NCI-H2081 treated with DMSO at 0.1 percent for 48 hours (cell line): ENCODE results near the gene SULT1C4.
"Not testable (repeated sequence)": the region's sequence is repeated elsewhere in the genome, so short reads cannot be mapped to it uniquely, and the experiment has no call there.

Experiments
- DNase-seq: peaks from one replicate; lab custom pipeline; 2025; lab: John Stamatoyannopoulos, UW

The SULT1C4 gene

DNA sequence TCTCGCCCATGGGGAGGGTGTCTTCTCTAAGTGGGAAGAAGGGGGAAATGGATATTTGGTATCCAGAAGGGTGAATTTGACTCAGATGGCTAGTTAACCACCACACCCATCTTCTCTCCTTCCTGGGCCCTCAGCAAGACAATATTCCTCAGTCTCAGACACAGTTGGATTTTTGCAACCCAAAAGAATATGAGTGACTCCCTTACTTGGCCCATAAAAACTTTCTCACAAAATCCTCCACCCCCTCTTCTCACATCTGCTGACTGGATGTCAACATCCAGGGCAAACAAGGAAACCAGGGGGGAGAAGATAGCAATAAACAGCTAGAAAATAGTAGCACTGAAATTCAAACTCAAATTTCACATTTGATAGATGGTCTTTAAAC is 35.9 kb downstream of the SULT1C4 start:
- DNase-seq, result no peak

DNA sequence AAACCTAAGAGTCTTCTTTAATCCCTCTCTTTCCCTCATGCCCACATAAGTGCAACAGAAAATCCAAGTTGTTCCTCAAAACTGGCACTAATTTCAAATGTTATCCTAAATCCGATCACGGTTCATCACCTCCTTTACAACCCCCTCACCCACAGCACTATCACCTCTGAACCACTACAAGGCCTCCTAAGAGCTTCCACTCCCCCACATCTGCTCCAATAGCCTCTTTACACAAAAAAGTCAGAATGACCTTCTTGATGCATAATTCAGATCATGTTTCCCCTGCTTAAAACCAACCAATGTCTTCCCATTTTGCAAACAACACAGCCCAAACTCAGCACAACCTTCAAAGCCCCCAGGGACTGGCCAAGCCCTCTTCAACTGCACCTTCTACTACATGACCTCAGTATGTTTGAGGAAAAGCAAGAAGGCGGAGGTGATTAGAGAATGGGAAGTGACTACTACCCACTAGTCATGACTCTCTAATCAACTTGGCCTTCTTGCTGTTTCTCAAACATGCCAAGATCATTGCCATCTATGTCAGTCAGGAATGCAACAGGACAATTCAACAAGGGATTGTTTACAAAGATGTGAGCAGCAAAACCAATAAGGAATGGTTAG is 36.6 kb downstream of the SULT1C4 start:
- no peak for DNase-seq

DNA sequence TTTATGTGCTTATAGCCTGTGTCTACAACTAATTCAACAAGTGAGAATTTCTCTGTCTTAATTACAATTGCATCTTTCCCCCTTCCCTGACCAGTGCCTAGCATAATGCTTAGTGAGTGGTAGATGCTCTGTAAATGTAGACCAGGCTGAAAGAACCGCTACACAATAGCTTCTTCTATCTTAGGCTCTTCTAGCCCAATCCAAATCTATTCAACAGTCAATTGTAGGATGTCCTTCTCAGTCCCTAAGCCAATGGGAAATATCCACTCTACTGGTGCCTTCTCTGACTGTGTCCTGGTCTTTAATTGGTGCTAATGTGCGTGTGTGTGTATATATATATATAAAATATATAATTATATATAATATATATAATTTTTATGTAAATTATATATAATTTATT is 37.2 kb downstream of the SULT1C4 start:
- no peak for DNase-seq

DNA sequence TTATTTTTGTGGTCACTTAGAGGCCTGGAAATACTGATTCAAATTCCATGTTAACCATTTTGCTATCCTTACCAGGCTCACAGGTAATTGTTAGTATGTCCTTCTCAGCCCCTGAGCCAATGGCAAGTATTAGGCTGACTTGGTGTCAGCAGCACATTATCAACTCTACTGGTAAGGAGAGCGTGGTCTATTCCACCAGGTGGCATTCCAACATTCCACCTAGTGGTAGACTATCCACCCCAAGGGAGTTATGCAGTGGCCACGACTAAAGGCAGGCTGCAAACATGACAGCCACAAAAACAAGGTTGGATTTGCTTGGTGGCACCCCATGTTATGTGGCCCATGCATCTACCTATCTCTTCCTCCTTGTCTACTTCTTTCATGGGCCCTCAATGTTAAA is 39.5 kb downstream of the SULT1C4 start:
- no peak for DNase-seq

DNA sequence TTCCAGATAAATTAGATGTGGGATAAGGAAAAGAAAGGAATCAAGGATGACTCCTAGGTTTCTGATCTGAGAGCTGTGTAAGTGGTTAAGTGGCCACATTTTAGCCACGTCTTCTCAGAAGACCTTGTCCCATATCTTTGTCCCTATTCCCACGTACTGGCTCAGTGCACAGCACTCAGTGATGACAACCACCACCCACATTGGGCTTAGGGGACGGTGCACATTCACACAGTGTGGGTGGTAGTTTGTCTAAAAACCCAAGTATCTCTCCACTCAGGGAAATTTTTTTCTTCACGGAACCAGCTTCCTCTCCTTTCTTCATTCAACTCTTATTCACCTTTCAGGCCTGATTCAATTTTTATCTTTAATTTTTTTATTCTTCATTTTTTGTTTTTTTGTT is 40.7 kb downstream of the SULT1C4 start:
- no peak for DNase-seq

DNA sequence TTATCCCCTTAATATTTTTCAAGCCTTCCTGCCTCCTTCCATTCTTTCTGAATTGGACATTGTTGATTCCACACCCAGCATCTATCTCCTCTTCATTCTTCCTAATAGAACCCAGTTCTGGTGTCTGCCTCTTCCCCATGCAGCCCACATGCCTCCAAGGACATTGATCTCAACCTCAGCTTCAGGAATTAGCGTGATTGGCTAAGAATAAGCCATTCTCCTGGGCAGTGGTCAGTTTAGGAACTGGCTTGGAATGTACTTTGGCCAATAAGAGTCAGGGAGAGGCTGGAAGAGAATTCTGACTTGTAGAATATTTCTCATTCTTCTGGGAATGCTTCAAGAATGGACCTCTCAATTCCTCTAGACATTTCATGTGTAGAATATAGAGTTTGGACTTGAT is 45.3 kb downstream of the SULT1C4 start:
- DNase-seq, result no peak

DNA sequence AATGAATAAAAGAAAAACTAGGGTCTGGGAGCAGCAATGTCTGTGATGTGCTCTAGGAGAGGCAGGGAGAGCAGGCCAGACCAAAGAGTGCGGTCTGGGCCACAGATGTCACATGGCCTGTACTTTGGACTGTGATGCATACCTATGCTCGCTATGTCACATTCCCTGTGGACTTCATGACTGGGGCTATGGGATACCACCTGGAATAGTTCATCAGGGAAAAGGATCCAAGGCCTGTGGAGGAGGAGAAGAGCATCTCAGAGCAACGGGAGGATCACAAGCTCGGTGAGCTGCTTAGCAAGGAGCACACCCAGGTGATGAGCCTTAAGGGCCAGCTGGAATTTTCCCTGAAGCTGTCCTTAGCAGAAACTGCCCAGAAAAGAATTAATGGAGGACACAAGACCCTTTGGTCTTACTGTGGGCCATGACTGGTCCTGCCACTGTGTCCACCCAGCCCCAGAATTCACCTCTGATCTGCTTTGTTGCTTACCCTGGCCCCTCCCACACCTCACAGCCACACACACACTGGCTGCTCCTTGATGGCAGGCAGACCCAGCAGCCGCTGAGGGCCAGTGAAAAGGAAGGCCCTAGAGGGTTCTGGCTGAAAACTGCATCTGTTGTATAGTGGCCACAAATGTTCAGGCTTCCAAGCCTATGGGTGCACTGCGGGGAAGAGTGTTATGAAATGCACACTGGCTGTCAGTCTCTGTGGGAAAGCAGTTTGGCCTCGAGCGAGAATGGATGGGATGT is 45.9 kb downstream of the SULT1C4 start:
- DNase-seq, result no peak

DNA sequence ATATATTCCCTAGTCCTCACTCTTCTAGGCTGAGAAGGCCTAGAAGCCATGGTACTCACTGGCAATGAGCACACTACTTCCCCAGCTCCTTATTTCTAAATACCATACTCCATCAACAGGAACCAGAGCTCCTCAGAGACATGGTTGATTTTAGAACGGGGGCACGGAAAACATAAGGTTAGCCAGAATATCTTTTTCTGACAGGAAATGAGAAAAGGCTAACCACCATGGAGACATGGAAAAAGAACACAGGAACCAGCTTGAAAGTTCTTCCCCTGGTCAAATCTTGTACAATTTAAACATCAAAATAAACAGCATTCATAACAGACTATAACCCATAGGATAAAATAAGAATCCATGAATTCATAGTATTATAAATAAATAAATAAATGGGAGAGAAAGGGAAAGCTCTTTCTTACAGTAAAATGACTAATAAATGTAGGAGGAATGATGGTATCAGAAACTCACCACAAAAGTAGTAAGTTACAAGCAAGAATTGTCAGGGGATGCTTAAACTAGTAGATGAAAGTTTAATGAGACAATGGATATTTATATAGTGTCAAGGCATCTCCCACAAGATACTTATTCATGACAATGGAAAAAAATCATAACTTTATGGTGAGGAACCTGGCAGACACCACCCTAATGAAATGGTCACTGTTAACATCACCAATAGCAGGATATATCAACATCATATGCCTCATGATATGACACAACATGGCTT is 50.7 kb downstream of the SULT1C4 start:
- no peak for DNase-seq

DNA sequence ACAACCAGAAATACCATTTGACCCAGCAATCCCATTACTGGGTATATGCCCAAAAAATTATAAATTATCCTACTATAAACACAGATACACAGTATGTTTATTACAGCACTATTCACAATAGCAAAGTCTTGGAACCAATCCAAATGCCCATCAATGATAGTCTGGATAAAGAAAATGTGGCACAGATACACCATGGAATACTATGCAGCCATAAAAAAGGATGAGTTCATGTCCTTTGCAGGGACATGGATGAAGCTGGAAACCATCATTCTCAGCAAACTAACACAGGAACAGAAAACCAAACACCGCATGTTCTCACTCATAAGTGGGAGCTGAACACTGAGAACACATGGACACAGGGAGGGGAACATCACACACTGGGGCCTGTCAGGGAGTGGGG is 57.8 kb downstream of the SULT1C4 start:
- not testable (repeated sequence) for DNase-seq

DNA sequence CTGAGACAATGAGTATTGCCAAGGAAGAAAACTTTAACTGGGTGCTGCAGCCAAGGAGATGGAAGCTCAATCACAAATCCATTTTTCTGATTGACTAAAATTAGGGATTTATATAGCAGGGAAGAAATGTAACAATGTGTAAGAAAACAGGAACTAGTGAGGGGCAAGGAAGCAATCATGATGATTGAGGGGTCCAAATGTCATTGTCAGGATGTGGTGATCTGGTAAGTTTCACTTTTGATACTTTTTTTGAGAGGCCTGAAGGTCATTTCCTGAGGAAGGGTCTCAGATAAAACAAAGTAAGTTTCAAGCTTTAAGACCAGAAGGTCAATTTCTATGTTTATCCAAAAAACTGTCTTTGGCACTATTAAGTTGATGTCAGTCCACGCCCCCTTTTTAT is 59.2 kb downstream of the SULT1C4 start:
- no peak for DNase-seq
